Keratinocyte (primary cell): ENCODE results near the gene ANKRD42.

ENCODE experiments used
- CTCF ChIP-seq, 3 experiments: IDR thresholded peaks in 1 of 3; conservative IDR thresholded peaks in 1 of 3; optimal IDR thresholded peaks in 1 of 3; 2 replicates in 2 of 3; 3 replicates in 1 of 3; pipeline versions ENCODE3 to v1.5.1; 2011; ENCODE audit warnings: low read length in 3 of 3, mild to moderate bottlenecking in 3 of 3, moderate library complexity in 2 of 3, control low read depth in 1 of 3, inconsistent platforms in 1 of 3; ENCODE audit not compliant: insufficient read depth in 2 of 3; ENCODE audit errors: extremely low read depth in 1 of 3
- EZH2 ChIP-seq: IDR thresholded peaks from one replicate; pipeline ENCODE4 v1.6.1; 2012; ENCODE audit warnings: inconsistent platforms, mild to moderate bottlenecking, low read length, moderate library complexity

DNA sequence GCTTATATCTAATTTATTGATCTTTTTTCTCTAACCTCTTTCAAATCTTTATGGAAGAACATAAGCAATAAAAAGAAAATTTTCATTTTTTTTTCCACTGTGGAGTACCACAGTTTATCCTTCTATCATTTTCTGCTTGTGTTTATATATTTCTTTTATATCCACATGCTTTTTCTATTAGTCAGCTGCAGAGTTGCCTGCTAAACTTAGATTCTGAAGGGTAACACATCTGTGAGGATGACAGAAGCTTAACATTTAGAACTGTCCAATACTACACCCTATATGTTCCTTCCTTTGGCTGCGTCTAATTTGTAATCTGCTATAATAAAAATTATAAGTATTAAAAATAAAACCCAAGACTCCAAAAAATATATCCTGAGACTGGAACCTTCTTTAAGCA, 71.8 kb downstream of the ANKRD42 start:
- TF ChIP-seq CTCF (optimal IDR thresholded peaks at IDR 0.05 in 1 of 3, IDR thresholded peaks at IDR 0.05 in 1 of 3, conservative IDR thresholded peaks at IDR 0.05 in 1 of 3; ENCODE audit: extremely low read depth in 1 of 3, insufficient read depth in 2 of 3, low read length in 3 of 3) (no peak), EZH2 (no peak)
